GM18907 (cell line): ENCODE results near the gene IL1B.
"Not testable (repeated sequence)": the region's sequence is repeated elsewhere in the genome, so short reads cannot be mapped to it uniquely, and the experiment has no call there.

ENCODE experiments used
- ATAC-seq: cut with Tn5 transposase; IDR thresholded peaks from one replicate; pipeline ENCODE4 v1.9.1; 2021; ENCODE audit warnings: mild to moderate bottlenecking, moderate library complexity; ENCODE audit not compliant: unreplicated experiment

IL1B gene

DNA sequence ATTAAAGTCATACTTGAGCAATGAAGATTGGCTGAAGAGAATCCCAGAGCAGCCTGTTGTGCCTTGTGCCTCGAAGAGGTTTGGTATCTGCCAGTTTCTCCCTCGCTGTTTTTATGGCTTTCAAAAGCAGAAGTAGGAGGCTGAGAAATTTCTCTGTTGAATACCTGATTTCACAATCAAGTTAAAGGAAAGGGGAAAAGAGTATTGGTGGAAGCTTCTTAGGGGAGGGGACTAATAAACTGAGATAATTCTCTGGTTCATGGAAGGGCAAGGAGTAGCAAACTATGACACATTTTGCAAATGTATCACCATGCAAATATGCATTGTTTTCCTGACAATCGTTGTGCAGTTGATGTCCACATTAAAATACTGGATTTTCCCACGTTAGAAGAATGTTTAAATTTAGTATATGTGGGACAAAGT, at the start of gene IL1B:
TSS of gene IL1B (minus strand) at position 85 of the 423 bp plus-strand sequence. CDS start 550 bp downstream, outside the sequence.
- no peak for ATAC-seq

DNA sequence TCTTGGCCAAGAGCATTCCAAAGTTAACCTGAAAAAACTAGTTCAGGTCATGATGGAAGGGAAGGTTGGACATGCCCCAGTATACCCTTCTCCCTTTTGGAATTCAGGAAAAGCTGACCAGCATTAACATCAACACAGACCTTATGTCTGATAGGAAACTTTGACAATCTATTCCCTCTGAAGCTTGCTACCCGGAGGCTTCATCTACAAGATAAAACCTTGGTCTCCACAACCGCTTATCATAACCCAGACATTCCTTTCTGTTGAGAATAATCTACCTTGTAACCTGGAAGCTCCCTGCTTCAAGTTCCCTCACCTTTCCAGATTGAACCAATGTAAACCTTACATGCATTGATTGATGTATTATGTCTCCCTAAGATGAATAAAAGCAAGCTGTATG, 49.7 kb upstream of the IL1B start:
- ATAC-seq: no peak

DNA sequence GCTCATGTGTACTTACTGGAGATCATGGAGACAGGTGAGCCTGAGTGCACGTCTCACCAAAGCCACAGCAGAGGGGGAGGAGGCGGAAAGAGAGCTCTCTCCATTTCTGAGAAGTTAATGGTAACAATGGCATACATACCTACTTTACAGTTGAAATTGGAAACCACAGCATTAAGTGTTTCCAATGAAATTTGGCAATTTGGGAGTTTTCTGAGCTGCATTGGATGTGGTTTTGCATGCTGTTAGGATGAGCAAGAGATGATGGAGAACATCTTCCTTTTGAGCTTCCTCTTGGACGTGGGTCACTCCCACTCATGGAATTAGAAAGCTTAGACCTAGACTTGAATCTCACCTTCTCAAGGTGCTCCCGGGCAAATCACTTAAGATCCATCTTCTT, 48.9 kb upstream of the IL1B start:
- ATAC-seq: no peak

DNA sequence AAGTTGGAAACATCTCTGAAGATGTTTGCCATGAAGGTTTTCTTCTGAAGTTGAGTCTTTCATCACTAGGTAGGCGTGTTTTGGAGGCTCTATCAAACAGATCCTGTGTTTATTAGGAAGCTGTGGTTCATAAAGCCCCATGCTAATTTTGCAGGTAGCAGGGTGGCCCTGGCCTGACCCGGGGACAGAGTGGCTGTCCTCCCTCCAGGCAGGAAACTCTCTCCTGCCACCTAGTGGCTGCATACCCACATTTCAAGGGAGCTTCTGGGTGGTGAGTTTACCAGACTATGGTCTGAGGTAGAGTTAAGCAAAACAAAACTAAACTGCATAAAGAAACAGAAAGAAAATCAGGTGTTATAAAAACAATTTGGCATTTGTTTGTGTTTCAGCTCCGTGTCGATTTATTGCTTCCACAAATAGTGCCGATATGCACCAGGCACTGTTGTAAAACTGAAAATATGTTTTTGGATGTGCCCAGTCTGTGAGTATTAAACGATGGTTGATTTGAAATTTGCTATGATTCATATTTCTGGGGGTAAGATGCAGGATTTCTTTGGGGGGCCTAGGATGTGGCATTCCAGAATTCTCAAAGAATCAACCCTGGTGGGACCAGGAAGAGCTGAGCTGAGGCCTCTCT, 48.4 kb upstream of the IL1B start:
- ATAC-seq: no peak

DNA sequence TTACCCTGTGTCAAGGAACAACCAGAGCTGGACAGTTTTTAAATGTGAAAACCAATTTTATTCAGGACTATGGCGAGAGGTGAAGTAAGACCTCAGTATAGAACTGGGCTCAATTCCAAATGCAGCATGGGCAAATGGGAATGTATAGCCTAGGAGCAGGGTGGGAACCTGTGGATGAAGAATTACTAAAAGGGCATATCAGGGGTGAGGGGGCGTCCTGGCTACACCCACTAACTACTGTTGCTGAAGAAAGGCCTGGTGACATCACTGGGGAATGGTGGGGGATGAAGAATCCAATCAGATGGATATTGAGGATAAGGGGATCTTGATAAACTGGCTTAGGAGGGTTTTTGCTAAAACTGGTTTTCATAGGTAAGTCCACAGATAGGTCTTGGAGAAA, 47.1 kb upstream of the IL1B start:
- no peak for ATAC-seq

DNA sequence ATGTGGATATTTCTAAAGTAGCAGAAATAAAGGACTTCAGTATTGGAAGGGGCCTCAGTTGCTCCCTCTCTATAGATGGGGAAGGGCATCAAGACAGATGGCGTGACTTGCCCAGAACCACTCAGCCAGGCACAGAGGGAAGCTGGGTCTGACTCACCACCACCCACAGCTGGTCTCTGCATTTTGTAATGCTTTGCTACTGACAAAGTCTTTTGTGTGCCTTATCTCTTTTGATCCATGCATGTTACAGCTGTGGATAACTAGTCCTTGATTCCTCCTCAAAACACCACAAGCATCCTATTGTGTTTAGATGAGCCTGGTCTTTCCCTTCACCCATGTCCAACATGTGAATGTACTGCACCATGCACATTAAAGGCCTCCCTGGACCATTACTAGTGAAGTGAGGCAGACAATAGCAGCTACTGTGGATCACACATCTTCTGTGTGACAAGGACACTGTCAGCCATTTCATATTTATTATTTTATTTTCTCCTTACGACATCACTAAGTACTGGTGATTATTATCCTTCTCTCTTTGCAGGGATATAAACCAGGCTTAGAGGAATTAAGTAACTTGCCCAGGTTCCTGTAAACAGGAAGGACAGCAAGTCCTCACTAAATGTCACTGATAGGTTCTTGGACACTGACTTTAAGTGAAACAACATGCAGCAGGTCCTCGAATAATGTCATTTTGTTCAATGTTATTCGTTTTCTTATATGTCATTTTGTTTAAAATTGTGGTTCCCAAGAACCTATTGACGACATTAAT, 44.8 kb upstream of the IL1B start:
- ATAC-seq: peak; percentile 78

DNA sequence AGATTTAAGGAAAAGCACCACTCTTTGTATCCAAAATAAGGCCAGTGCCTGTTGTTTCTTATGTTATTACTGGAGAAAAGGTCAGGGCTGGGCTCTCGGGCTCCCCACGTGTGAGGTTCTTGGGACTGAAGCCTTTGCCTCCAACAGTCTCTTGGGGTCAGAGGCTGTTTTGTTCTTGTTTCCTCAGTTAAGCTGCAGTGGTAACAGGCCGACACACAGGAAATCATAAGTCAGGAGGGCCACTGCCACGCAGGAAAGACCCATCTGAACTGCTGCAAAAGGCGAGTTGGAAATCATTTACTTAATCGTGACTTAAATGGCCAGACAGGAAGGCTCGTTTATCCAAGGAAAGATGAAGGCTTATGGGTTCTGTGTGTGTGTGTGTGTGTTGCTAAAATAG, 44.1 kb upstream of the IL1B start:
- peak; percentile 43 for ATAC-seq

DNA sequence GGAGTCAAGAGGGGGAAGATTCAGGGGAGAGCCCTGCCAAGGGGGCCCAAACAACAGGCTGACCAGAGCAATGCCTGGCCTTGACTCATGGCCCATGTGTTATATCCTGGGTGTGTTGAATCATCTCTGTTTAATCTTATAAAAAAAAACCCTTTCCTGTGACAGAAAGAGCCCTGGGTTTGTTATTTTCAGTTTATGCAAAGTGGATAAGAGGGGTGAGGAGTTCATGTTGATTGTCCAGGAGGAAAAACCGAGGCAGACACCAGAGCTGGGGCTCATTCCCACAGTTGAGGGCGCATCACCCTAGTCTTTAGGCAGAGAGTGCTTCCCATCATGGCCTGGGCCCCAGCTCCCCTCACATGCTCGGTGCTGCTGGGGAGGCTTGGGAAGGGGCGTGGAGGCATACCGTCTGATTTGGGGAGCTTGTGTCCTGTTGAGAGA, 43.5 kb upstream of the IL1B start:
- no peak for ATAC-seq

DNA sequence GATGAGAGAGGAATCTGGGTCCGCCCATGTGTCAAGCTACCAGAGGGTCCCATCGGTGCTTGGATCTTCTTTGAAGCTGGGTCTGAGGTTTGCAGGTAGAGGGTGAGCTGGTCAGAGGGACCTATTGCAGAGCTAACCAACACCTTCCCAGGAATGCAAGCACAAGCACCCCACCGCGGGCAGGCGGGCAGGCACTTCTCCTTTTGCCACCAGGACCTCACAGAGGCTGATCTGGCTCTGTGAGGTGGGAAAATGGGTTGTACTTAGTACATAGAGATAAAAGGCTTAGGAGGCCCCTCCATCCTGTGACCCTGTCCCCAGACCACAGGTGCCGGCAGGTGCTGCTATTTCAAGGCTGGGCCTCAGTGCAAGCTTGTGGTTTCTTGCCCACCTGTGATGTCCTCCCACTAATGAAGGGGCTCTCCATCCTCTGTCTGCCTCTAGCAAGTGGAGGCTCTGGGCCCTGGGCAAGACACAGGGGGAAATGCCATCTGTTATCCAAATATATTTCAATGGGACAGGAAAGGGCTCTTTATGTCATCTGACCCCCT, 43.0 kb upstream of the IL1B start:
- ATAC-seq: no peak

DNA sequence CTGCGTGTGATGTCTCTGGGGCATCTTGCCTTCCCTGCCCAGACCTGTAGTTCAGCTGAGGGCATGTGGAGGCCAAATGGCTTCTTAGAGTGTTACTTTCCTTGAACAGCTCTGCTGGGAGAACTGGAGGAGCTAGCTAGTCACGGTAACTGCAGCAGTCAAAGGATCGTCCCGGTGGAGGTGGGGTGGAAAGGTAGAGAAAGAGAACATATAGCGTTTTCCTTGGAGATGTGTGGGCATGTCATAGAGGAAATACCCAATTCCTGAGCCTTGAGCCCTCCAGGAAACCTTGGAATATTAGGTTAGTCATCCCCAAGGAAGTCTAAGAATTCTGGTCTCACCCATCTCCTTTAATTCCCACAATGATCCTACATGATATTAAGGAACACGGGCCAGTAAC, 40.8 kb upstream of the IL1B start:
- no peak for ATAC-seq

DNA sequence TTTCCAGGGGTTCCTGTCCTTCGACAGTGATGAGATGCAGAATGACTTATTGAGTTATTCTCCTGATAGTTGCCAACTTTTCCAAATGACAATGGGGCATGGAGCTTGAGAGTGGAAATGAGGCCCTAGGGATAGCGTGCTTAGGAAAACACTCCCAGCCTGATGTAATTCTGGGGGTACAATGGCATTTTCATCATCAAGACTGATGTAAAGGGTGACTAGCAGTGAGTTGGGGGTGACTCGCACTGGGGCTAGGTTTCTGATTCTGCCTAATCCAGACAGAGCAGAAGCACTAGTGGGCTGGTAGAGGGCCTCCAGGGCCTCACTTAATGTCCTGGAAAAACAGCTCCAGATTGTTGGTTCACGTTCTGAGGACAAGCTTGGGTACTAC, 40.4 kb upstream of the IL1B start:
- ATAC-seq: no peak

DNA sequence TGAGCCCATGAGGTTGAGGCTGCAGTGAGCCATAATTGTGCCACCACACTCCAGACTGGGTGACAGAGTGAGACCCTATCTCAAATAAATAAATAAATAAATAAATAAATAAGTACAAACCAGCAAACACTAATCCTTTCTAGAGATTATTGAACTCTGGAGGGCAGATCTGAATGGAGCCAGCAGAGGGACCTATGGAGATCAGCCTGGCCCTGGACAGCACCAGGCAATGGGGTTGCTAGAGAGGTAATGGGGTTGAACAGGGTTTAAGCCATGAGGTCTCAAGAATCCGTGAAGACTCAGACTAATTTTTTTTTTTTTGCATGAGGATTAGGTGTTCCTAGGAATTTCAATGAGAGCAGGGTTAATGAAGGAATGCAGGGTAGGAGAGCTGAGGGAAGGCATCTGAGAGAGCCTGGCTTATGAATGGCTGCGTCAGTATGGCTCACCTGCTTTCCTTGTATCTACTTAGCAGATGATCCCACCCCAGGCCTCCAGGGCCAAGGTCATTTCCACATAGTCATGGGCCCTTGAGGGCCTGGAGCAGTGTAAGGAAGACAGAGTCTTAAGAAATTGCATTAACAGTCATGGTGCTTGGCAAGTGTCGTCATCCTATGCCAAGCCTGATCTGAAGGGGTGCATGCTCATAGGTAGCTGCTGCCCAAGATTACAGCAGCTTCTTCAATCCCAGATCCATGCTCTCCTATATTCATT, 39.8 kb upstream of the IL1B start:
- no peak for ATAC-seq

DNA sequence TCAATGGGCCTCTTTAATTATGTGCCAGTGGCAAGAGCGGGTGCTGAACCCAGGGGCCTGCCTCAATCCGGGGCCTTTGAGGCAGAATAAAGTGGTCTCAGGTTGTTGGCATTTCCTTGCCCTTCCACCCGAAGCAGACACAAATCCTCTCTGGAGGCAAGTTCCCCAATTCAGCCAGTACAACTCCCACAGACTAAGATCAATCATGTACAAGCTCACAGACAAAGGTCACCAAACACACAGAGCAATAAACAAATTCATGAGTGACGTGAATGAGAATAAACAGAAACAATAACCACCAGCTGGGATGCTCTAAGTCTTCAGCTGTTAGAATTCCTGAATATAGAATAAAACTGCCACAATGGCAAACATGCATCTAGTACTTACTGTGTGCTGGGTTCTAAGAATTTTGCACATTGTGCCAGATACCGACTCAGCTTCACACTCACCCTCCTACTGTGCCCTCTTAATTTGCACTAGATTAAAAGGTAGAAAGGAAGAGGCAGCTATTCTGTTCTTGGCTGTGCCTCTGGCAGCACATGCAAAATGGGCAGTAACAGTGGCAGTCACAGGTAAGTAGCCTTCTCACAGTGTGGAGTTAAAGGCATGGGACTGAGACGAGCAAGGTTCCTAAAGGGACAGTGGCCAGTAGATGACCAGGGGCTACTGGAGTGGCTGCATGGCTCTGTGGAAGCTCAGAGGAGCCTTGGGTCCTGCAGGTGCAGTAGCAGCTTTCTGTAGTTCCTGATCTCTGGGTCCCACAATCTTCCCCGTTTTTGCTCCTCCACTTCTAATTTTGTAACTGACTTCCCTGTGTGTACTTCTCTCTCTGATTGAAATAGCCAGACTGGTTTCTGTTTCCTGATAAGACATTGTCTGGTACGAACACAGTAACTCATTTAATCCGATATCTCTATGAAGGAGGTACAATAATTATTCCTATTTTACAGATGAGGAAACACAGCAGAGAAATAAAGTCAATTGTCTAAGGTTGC, 34.6 kb upstream of the IL1B start:
- ATAC-seq: no peak

DNA sequence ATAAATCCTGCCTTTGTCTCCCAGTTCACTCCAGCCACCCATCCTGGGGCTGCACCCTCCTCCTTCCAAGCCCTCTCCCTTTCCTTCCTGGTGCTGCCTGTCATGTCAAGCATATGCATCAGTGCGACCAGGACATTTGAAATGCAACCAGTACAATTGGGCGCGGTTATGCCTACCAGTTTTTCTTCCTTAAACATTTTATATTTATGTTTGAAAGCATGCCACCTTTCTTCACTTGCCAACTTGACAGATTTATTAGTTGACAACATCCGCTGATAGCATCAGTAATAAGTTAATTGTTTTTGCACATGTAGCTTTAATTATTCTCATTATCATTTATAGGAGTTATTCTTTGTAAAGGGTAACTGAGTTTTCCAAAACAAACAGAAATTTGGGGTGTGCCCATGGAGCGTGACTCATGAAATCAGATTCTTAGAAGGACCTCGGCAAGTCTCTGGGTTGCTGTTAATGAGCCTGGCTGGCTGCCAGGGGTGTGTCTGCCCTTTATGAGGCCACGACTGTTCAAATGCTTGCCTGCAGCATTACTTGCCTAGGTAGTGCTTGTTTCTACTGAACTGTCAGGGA, 32.8 kb upstream of the IL1B start:
- ATAC-seq: no peak

DNA sequence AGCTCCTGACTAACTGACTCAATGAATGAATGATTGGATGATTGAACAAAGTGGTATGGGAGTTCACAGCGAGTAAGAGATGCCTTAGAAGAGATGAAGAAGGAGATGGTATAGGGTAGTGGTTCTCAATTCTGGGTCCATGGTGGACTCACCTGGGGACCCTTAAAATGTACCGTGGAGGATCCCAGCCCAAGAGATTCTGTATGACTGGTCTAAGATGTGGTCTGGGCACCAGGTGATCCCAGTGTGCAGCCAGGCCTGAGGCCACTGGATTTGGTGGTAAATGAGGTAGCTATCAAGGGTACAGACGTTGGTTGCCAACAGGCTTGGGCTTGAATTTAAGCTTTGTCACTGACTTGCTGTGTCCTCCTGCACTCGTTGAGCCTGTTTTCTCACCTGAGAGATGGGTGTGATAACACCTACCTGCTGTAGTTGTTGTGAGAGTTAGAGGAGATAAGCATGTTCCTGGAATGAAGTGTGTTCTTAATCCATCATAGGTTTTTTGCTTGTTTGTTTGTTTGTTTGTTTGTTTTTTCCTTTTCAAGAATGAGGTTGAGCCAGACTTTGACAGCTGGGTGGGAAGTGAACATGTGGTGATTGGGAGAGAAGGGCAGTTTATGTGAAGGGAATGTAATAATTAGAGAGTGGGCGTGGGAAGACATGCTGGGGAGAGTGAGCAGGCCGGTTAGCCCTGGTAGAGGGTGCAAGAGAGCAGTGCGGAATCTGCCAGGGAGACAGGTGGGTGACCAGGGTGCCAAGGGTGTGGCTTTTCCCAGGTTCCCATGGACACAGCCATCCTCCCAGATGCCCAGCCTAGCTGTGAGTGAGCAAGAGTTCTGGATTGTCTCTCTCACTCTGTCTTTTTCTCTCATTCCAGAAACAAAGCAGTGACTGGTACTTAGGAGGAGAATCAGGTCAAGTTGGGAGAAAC, 31.4 kb upstream of the IL1B start:
- ATAC-seq: no peak

DNA sequence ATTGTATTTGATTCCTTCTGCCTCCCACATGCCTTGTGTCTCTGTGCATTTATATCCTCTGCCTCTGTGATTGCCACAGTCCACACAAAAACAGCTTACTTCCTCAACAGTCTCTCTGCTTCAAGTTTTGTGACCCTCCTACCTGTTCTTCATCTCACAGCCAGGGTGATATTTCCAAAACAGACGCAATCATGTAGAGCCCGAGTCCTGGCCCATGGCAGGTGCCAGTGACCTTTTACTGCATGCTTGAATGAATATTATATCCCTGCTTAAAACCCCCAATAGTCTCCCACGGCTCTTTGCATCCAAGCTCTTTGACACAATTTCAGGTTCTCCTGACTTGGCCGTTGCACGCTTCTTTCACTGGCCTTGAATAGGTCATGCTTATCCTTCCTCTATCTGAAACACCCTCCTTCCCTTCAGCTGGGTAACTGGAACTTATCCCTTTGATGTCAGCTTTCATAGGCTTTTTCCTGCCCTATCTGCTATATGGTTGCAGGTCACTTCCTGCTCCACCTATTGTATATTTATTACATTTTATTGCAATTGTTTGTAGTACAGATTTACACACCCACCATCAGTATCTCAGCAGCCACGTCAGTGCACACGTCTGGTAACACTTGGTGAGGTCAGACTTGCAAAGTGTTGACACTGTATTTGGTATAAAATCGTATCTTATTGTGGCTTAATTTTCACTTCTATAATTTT, 29.7 kb upstream of the IL1B start:
- ATAC-seq: no peak

DNA sequence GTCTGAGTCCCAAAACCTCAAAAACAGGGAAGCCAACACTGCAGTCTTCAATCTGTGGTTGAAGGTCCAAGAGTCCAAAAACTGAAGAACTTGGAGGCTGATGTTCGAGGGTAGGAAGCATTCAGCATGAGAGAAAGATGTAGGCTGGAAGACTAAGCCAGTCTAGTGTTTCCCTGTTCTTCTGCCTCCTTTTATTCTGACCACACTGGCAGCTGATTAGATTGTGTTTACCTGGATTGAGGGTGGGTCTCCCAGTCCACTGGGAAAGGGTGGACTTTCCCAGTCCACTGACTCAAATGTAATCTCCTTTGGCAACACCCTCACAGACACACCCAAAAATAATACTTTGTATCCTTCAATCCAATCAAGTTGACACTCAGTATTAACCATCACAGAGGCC, 27.5 kb upstream of the IL1B start:
- ATAC-seq: no peak

DNA sequence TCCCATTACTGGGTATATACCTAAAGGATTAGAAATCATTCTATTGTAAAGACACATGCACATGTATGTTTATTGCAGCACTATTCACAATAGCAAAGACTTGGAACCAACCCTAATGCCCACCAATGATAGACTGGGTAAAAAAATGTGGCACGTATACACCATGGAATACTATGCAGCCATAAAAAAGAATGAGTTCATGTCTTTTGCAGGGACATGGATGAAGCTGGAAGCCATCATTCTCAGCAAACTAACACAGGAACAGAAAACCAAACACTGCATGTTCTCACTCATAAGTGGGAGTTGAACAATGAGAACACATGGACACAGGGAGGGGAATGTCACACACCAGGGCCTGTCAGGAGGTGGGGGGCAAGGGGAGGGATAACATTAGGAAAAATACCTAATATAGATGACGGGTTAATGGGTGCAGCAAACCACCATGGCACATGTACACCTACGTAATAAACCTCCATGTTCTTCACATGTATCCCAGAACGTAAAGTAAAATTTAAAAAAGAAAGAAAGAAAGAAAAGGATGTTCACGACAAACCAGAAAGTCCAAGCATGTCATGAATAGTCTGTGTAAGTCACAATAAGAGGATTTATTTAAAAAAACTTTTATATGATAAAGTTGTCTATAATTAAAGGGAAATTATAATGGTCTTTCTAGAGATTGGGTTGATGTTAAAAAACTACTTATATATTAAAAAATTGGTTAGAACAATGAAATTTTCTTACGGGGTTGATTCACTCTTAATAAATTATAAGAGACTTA, 23.0 kb upstream of the IL1B start:
- ATAC-seq: not testable (repeated sequence)
